ENCODE results near the gene HSPB6. TPM values are rescaled to one million over a fixed set of nuclear protein-coding genes. Genes with fewer than 3 reads are reported as not detected.
A peak's percentile ranks its signal among the peaks of the same experiment; 100 is the strongest.
"Not testable (repeated sequence)": the region's sequence is repeated elsewhere in the genome, so short reads cannot be mapped to it uniquely, and the experiment has no call there.

HSPB6 gene
- total RNA-seq, 2 donors from 2014 or later = 35.0 to 117 TPM

- Histone ChIP-seq H3K4me1 (peaks cover 14% of the 10 kb centered on the region), H3K27me3 (no peaks in the 10 kb centered on the region), H3K27ac (no peak overlapping the region), H3K9me3 (no peaks in the 10 kb centered on the region), H3K36me3 (replicated peaks in 1 of 2; ENCODE audit: insufficient read depth in 1 of 2, low read depth in 2 of 2) (no peaks in the 10 kb centered on the region), H3K4me3 (no peak overlapping the region)
- intact Hi-C loops (cut with DNase I) = no loop called here
- WGBS, 2 donors = 46 to 50% methylated on average over 16 of the region's 16 CpGs
- TF ChIP-seq POLR2A (IDR thresholded peaks at IDR 0.05) (no peak), CTCF (IDR thresholded peaks at IDR 0.05) (no peak)
- DNase-seq (no peak), ATAC-seq (no peak)
Observed at GRCh38 chr19:35774274-35775045, 17.6 kb upstream of the HSPB6 start.

- Histone ChIP-seq H3K36me3 (replicated peaks in 1 of 2; ENCODE audit: insufficient read depth in 1 of 2, low read depth in 2 of 2) (no peaks in the 10 kb centered on the region), H3K9me3 (no peaks in the 10 kb centered on the region), H3K4me1 (peaks cover 16% of the 10 kb centered on the region), H3K27ac (no peak overlapping the region), H3K4me3 (no peak overlapping the region), H3K27me3 (no peaks in the 10 kb centered on the region)
- 42 to 55% methylated on average over 9 of the region's 9 CpGs for WGBS, 2 donors
- ATAC-seq = no peak
- TF ChIP-seq POLR2A (IDR thresholded peaks at IDR 0.05) (no peak), CTCF (IDR thresholded peaks at IDR 0.05) (no peak)
- intact Hi-C loops (cut with DNase I) = no loop called here
- no peak for DNase-seq
Observed at GRCh38 chr19:35773020-35773806, 16.4 kb upstream of the HSPB6 start.

GRCh38 chr19:35772362-35772761 is 15.5 kb upstream of the HSPB6 start:
- H3K4me3 ChIP-seq; DNase-seq; intact Hi-C loops (cut with DNase I); ATAC-seq; H3K9me3 ChIP-seq; H3K27ac ChIP-seq; H3K27me3 ChIP-seq; H3K36me3 ChIP-seq (replicated peaks in 1 of 2; ENCODE audit: insufficient read depth in 1 of 2, low read depth in 2 of 2): not testable (repeated sequence)
- peaks cover 25% of the 10 kb centered on the region for H3K4me1 ChIP-seq
- WGBS, 2 donors = 90 to 91% methylated on average over 5 of the region's 5 CpGs

GRCh38 chr19:35768082-35768421 is 11.2 kb upstream of the HSPB6 start:
- Histone ChIP-seq H3K4me1 (peaks cover 12% of the 10 kb centered on the region), H3K27me3 (no peaks in the 10 kb centered on the region), H3K9me3 (no peaks in the 10 kb centered on the region), H3K4me3 (no peak overlapping the region), H3K36me3 (replicated peaks in 1 of 2; ENCODE audit: insufficient read depth in 1 of 2, low read depth in 2 of 2) (peaks cover 0 to 5% of the 10 kb centered on the region in 2 donors), H3K27ac (peak overlapping the region in 1 of 4 donors; percentile 24)
- intact Hi-C loops (cut with DNase I) = no loop called here
- WGBS, 2 donors = 49 to 58% methylated on average over 11 to 15 of the region's 15 CpGs
- no peak for ATAC-seq
- DNase-seq = no peak
- TF ChIP-seq POLR2A (IDR thresholded peaks at IDR 0.05) = no peak
- TF ChIP-seq CTCF (IDR thresholded peaks at IDR 0.05) = no peak

DNA sequence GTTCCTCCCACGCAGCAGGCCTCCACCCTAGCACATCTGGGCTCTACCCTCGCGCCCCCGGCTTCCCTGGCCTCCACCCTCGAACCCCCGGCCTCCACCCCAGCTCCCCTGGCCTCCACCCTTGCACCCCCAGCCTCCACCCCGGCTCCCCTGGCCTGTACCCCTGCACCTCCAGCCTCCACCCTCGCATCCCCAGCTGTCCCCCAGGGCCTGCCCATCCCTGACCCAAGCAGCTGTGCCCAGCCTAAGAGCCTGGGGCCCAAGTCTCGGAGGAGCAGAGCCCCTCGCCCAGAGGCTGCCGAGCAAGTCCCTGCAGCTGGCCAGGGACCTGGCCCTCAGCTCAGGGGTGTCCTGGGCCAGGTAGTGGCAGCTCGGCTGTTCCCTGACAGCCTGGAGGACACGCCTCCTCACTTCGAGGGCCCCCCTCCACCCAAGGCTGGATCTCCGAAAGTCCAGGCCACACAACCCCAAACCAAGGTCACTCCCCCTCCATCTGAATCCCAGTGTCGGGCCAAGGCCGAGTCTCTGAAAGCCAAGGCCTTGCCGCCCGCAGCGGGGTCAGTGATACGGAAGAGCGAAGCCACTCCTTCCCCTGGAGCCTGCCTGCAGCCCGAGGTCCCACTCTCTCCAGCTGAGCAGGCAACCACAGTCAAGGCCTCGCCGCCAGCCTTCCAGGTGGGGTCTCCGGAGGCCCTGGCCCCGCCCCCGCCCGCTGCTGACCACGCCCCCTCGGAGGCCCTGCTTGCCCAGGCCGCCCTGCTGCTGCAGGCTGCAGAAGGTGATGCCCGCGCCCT is 10.7 kb upstream of the HSPB6 start:
- 36 to 88% methylated on average over 9 to 24 of the region's 34 CpGs for WGBS, 2 donors

More for the DNA sequence above, 10.7 kb upstream of the HSPB6 start:
- no peaks in the 10 kb centered on the region for H3K9me3 ChIP-seq
- peaks cover 12% of the 10 kb centered on the region for H3K4me1 ChIP-seq
- no peak overlapping the region for H3K4me3 ChIP-seq
- peak; percentile 71 for ATAC-seq
- TF ChIP-seq CTCF (IDR thresholded peaks at IDR 0.05) = no peak
- no peak for TF ChIP-seq POLR2A (IDR thresholded peaks at IDR 0.05)
- H3K36me3 ChIP-seq (replicated peaks in 1 of 2; ENCODE audit: insufficient read depth in 1 of 2, low read depth in 2 of 2) = peaks cover 0 to 5% of the 10 kb centered on the region in 2 donors
- H3K27me3 ChIP-seq = no peaks in the 10 kb centered on the region
- intact Hi-C loops (cut with DNase I) = no loop called here
- peak; percentile 49 to 81 (median 66) for DNase-seq
- H3K27ac ChIP-seq = peak overlapping the region in 3 of 4 donors; percentile 19 to 27 (median 24)
